Thoracic aorta endothelial cell (primary cell): ENCODE results near the gene OR2G2. TPM values are rescaled to one million over a fixed set of nuclear protein-coding genes. Genes with fewer than 3 reads are reported as not detected.

Source experiments
- small RNA-seq: library from RNA; depleted of rRNA; stranded (forward); fragments of <200 nt; gene quantifications from one replicate; pipeline ENCODE3, GENCODE V24; 2012
- total RNA-seq: library from RNA; depleted of rRNA; stranded (reverse); fragments of >200 nt; gene quantifications from 2 replicates; pipeline ENCODE4 v1.2.3, GENCODE V29; 2012

Gene OR2G2, protein sequence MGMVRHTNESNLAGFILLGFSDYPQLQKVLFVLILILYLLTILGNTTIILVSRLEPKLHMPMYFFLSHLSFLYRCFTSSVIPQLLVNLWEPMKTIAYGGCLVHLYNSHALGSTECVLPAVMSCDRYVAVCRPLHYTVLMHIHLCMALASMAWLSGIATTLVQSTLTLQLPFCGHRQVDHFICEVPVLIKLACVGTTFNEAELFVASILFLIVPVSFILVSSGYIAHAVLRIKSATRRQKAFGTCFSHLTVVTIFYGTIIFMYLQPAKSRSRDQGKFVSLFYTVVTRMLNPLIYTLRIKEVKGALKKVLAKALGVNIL
- not detected in 2 replicates for total RNA-seq

GRCh38 chr1:247588060-247588459, at the start of gene OR2G2:
OR2G2 (plus strand) TSS chr1:247588360; CDS start chr1:247588360, 0 bp downstream.

DNA sequence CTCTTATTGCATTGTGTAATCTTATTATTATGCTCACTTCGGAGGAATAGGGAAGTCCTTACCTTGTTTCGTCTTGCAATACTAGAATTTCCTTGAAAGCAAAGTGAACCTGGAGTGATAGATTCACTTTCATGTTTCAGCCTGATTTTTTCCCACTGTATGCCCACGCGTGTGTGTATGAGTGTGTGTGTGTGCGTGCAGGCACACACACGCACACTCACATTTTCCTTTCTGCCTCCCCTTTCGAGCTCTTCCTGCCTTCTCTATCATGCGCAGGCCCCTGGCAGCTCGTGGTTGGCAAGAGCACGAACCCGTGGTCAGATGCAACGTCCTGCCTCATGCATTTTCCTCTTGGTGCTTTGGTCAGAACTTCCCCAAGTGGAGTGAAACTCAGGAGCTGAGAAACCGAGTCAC, 39.4 kb upstream of the OR2G2 start, which contains the start of gene GCSAML:
GCSAML (plus strand) TSS at position 366 of the 414 bp plus-strand sequence. CDS start 58 bp downstream, outside the sequence.

DNA sequence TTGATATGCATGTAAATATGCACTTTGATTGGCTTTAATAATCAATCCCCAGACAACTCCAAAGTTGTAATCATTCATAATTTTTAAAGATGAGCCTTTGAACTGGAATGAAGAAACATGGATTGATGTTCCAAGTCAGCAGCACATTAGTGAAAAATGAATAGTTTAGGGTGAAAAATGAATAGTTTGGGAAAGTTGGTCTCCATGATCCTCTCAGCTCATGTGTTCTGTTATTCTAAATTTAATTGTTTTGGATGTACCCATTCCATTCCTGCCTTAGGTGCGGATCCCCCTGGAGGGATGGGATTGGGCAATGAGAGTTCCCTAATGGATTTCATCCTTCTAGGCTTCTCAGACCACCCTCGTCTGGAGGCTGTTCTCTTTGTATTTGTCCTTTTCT, 17.1 kb downstream of the OR2G2 start, which contains the start of gene OR2G3:
OR2G3 (plus strand) TSS at position 301 of the 400 bp plus-strand sequence; CDS start at position 301, 0 bp downstream.

Small RNA genes lying within 50 kb of the gene (small RNA-seq; reads per million reads assigned to genes)
- gene RF00026 = not detected

Other genes starting within 250 kb of the OR2G2 start
- 0.14 TPM in 1 of 2 replicates, not detected in the other for gene NLRP3, start 172.2 kb upstream of the OR2G2 start, total RNA-seq
- gene OR2B11, start 130.3 kb upstream of the OR2G2 start, total RNA-seq = not detected in 2 replicates
- gene OR2C3, start 51.9 kb upstream of the OR2G2 start, total RNA-seq = not detected in 2 replicates
- gene GCSAML, start 39.2 kb upstream of the OR2G2 start, total RNA-seq = not detected in 2 replicates
- not detected in 2 replicates for gene OR2G3, start 17.2 kb downstream of the OR2G2 start, total RNA-seq
- not detected in 2 replicates for gene OR13G1, start 91.4 kb downstream of the OR2G2 start, total RNA-seq
- gene OR6F1, start 128.3 kb downstream of the OR2G2 start, total RNA-seq = not detected in 2 replicates
- not detected in 2 replicates for gene OR14K1, start 150.3 kb downstream of the OR2G2 start, total RNA-seq
- gene OR14A2, start 159.8 kb downstream of the OR2G2 start, total RNA-seq = not detected in 2 replicates
- not detected in 2 replicates for gene OR1C1, start 172.2 kb downstream of the OR2G2 start, total RNA-seq
- gene OR14A16, start 235.8 kb downstream of the OR2G2 start, total RNA-seq = not detected in 2 replicates